Right renal pelvis (tissue), 4 donors: ENCODE results near the gene USP13. TPM values are rescaled to one million over a fixed set of nuclear protein-coding genes. Genes with fewer than 3 reads are reported as not detected.
"Not testable (repeated sequence)": the region's sequence is repeated elsewhere in the genome, so short reads cannot be mapped to it uniquely, and the experiment has no call there.

Experiments used
- DNase-seq, 4 donors: peaks; one replicate each; pipeline ENCODE4 v3.0.0-alpha.2; 2013; ENCODE audit warnings: low read depth in 4 of 4, low spot score in 3 of 4, missing footprints in 1 of 4
- polyA plus RNA-seq, 4 donors: library from polyadenylated mRNA; unstranded; fragments of 120-200 nt; gene quantifications; one replicate each; pipeline ENCODE4 v1.2.1, GENCODE V29; 2013; ENCODE audit not compliant: insufficient read length in 4 of 4

USP13 gene
- polyA plus RNA-seq, 4 donors = 12.1 to 13.9 (median 13.6) TPM

GRCh38 chr3:179653096-179653797 lies 407 bp downstream of the USP13 start:
- peak; percentile 57 to 64 (median 61) for DNase-seq

DNA sequence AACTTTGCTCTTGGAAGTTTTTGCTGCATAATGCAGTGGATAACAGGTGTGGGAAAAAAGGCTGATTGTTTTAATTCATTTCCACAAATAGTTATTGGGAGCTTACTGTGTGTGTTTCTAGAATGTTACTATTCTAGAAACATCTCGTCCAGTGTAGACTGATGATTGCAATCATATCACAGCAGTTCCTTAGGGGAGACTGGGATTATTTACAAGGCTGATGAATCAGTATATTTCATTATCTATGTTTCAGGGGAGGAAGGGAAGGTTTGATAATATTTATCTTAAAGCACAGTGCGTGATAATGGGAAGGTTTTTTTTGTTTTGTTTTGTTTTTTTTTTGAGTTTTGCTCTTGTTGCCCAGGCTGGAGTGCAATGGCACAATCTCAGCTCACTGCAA lies 2.4 kb downstream of the USP13 start:
- no peak for DNase-seq

DNA sequence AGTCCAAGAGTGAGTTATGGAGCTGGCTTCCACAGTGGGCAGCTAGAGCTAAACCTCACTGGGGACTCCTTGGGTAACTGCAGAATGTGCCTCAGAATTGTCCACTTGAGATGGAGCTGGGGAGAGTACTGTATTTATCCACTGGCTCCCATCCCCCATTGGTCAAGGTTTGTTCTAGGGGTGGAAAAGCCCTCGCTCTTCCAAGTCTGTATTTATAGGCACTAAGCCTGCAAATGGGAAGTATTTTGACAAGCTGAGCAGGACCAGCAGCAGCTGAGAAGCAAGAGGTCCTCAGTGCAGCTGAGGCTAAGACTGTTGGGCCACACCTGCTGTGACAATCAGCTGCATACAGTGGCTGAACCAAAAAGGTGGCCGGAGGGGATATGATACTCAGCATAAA lies 5.8 kb downstream of the USP13 start:
- DNase-seq = no peak

DNA sequence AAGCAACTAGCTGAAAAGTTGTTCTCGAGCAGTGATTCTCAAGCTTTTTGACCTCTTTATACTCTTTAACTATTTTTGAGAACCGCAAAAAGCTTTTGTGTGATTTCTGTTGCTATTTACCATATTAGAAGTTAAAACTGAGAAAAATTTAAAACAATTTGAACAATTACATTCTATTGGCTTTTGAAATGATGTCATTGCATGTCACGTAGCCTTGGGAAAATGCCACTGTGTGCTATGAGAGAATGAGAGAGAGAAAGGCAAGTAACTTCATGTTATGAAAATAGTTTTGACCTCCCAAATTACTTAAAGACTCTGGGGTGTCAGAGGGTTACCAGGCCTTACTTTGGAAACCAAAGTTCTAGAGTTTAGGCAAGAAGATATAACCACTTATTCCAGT lies 8.0 kb downstream of the USP13 start:
- DNase-seq = no peak

- no peak for DNase-seq
Observed at GRCh38 chr3:179661777-179662176, 8.9 kb downstream of the USP13 start.

DNA sequence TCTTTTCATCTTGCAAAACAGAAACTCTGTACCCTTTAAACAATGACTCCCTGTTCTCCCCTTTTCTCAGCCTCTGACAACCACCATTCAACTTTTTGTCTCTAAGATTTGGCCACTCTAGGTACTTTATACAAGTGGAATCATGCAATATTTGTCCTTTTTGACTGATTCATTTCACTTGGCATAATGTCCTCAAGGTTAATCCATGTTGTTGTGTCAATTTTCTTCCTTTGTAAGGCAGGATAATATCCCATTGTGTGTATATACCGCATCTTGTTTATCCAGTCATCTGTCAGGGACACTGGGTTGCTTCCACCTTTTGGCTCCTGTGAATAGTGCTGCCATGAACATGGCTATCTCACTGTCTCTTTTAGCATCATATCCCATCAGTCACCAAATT lies 10.3 kb downstream of the USP13 start:
- DNase-seq = no peak

GRCh38 chr3:179666030-179666429 lies 13.2 kb downstream of the USP13 start:
- no peak for DNase-seq

- DNase-seq = no peak
Observed at GRCh38 chr3:179666436-179667035, 13.7 kb downstream of the USP13 start.

GRCh38 chr3:179668429-179668828 lies 15.6 kb downstream of the USP13 start:
- DNase-seq = no peak

DNA sequence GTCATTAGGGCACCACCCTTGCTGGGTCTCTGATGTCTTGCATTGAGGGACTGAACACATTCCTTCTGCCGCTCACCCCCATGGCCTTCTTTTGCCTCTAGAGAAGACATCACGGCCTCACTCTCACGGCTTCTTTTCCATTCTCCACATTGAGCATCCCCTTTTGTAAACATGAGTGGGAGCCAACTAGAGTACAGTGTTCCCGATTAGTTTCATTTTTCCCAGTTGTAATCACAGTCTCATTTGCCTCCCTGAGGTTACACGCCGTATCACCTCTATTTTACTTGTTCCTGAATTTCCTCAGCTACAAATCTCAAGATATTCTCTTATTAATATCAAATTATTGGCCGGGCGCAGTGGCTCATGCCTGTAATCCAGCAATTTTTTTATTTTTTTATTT lies 17.5 kb downstream of the USP13 start:
- DNase-seq = no peak

GRCh38 chr3:179671309-179671708 lies 18.5 kb downstream of the USP13 start:
- DNase-seq = no peak

- DNase-seq = no peak
Observed at GRCh38 chr3:179671747-179672242, 19.0 kb downstream of the USP13 start.

GRCh38 chr3:179672918-179673317 lies 20.1 kb downstream of the USP13 start:
- no peak for DNase-seq

DNA sequence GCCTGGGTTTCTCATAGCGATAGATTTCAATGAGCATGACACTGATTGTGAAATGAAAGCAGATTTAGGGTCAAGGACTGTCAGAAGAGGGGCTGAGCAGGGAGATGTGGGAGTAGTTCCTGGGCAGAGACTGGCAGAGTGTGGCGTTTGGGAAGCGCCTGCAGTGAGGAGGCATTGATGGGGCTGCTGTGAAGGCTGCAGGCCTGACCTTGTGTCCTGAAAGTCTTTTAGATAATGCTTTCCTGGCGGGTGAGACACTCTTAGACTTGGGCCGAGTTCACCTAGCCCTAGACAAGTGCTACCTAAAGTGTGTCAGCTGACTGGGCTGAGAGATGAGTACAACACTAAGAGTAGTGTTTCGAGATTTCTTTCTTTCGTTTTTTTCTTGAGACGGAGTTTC lies 20.7 kb downstream of the USP13 start:
- no peak for DNase-seq

DNA sequence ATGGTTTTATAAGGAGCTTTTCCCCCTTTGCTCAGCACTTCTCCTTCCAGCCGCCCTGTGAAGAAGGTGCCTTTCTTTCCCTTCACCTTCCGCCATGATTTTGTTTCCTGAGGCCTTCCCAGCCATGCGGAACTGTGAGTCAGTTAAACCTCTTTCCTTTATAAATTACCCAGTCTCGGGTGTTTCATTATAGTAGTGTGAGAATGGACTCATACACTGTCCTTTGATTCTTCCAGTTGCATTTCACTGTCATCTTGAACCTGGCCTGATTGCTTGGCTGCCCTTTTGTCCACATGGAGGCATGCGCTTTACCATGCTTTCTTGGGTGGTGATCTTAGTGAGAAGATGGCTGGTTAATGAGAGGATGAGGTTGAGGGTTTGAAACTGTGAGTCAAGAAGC lies 23.2 kb downstream of the USP13 start:
- DNase-seq = no peak

- no peak for DNase-seq
Observed at GRCh38 chr3:179677884-179678283, 25.0 kb downstream of the USP13 start.

DNA sequence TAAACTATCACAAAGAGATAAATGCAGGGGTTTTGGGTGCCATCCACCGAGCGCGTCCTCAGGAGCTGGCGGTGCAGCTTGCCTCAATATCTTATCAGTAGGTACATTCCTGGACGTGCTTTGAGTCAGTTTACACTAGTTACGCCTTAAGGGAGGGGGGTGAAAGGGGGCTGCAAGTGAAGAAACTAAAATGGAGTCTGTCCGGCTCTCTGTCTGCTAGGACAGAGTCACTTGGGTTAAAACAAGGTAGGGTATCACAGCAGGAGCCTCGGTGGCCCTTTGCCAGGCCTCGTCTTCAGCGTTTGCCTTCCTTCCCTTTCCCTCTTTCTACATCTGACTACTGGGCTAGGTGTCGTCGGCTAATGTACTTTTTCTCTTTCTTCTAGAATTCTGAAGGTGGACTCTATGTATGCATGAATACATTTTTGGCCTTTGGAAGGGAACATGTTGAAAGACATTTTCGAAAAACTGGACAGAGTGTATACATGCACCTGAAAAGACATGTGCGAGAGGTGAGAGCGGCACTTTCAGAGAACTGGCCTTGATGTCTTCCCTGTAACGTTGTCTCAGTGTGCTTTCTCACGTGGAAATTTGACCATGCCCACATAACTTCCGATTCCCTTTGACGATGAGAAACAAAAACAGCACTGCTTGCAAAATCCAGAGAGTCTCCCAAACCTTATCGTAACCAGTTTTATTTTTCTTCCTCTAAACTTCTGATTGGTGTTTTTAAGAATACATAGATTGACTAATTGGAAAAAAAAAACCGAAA lies 28.8 kb downstream of the USP13 start:
- no peak for DNase-seq

GRCh38 chr3:179682426-179683080 lies 29.7 kb downstream of the USP13 start:
- no peak for DNase-seq

- not testable (repeated sequence) for DNase-seq
Observed at GRCh38 chr3:179683286-179683685, 30.4 kb downstream of the USP13 start.

GRCh38 chr3:179687967-179688535 lies 35.2 kb downstream of the USP13 start:
- no peak for DNase-seq

DNA sequence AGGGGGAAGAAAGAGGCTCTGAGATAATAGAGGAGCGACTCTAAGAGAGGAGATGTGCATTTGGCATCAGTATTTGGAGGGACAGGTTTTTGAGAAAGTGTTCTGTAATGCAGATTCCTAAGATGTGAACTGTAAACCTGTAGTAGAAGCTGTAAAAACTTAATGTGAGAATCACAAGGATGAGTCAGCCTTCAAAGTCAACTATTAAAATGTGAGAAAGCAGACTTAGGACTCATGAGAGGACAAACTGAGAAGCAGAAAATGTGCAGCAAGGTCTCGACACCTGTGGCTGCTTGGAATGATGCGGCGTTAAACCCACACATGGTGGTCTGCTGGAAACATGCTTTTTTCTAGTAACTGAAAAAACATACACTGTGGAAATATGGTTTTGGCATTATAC lies 36.0 kb downstream of the USP13 start:
- DNase-seq = no peak
